ENCODE measurements around the gene CCDC17.

Gene CCDC17

GRCh38 chr1:45644661-45645060, 20.8 kb upstream of the CCDC17 start:
- DNase-seq (ENCODE audit: low spot score): no peak
- in situ Hi-C loops (cut with MboI; ENCODE audit: low sequenced_read_pairs, unreplicated experiment): no loop called here
- TF ChIP-seq, protein P1, sequence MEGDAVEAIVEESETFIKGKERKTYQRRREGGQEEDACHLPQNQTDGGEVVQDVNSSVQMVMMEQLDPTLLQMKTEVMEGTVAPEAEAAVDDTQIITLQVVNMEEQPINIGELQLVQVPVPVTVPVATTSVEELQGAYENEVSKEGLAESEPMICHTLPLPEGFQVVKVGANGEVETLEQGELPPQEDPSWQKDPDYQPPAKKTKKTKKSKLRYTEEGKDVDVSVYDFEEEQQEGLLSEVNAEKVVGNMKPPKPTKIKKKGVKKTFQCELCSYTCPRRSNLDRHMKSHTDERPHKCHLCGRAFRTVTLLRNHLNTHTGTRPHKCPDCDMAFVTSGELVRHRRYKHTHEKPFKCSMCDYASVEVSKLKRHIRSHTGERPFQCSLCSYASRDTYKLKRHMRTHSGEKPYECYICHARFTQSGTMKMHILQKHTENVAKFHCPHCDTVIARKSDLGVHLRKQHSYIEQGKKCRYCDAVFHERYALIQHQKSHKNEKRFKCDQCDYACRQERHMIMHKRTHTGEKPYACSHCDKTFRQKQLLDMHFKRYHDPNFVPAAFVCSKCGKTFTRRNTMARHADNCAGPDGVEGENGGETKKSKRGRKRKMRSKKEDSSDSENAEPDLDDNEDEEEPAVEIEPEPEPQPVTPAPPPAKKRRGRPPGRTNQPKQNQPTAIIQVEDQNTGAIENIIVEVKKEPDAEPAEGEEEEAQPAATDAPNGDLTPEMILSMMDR (IDR thresholded peaks at IDR 0.05; ENCODE audit: borderline replicate concordance, control extremely low read depth, extremely low read depth, insufficient read depth, missing control alignments): no peak

DNA sequence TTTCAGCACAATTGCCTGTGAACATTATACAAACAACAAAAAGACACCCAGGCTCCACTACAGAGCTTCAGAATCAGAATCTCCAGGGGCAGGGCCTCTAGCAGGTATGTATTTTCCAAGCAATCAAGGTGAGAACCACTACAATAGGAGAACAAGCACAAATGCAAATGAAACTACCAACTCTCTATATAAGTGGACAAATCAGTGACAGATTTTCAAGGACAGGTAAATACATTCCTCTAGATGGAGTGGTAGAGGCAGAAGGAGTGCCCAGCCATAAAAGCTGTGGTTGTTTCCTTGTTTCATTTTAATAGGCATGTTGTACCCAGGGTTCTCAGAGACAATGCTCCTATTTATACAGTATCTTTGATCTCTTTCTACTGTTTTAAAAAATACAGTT, 20.1 kb upstream of the CCDC17 start:
- in situ Hi-C loops (cut with MboI; ENCODE audit: low sequenced_read_pairs, unreplicated experiment): no loop called here

DNA sequence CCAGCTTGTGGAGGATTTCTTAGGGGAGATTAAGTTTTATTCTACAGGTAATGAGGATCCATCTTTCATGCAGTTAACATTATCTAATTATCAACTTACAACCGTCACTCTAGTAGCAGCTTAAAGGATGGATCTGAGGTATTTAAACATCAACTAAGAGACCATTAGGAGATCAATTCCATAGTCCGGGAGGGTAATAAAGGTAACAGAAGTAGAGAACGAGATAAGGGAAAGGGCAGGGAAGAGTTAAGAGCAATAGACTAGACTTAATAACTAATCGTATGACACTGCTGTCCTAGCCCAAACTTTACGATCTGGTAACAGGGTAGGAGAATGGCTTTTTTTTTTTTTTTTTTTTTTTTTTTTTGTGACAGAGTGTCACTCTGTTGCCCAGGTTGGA, 19.5 kb upstream of the CCDC17 start:
- TF ChIP-seq, protein P1 (IDR thresholded peaks at IDR 0.05; ENCODE audit: borderline replicate concordance, control extremely low read depth, extremely low read depth, insufficient read depth, missing control alignments): no peak
- DNase-seq (ENCODE audit: low spot score): no peak
- in situ Hi-C loops (cut with MboI; ENCODE audit: low sequenced_read_pairs, unreplicated experiment): no loop called here

More for the DNA sequence above, 20.1 kb upstream of the CCDC17 start:
- no peak for DNase-seq (ENCODE audit: low spot score)
- TF ChIP-seq, protein P1 (IDR thresholded peaks at IDR 0.05; ENCODE audit: borderline replicate concordance, control extremely low read depth, extremely low read depth, insufficient read depth, missing control alignments): no peak

DNA sequence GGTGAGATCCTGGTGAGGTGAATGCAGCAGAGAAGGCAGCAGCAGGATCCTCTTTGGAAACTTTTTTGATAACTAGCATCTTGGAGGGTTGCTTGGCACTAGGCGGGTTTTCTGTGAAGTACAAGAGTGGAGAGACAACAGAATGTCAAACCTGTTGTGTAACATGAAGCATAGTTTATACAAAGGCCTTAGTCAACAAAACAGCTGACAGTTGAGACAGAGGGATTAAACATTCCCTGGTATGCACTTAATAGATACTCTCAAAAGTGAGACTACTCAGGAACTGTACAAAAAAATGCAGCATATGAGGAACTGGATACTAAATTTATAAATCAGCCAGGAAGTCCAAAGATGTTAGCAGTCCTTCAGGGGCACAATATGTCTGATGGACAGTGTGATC, 16.4 kb upstream of the CCDC17 start:
- TF ChIP-seq, protein P1 (IDR thresholded peaks at IDR 0.05; ENCODE audit: borderline replicate concordance, control extremely low read depth, extremely low read depth, insufficient read depth, missing control alignments): no peak
- no peak for DNase-seq (ENCODE audit: low spot score)
- in situ Hi-C loops (cut with MboI; ENCODE audit: low sequenced_read_pairs, unreplicated experiment): no loop called here

GRCh38 chr1:45635211-45635610, 11.4 kb upstream of the CCDC17 start:
- TF ChIP-seq, protein P1 (IDR thresholded peaks at IDR 0.05; ENCODE audit: borderline replicate concordance, control extremely low read depth, extremely low read depth, insufficient read depth, missing control alignments): no peak
- no peak for DNase-seq (ENCODE audit: low spot score)
- in situ Hi-C loops (cut with MboI; ENCODE audit: low sequenced_read_pairs, unreplicated experiment): no loop called here

DNA sequence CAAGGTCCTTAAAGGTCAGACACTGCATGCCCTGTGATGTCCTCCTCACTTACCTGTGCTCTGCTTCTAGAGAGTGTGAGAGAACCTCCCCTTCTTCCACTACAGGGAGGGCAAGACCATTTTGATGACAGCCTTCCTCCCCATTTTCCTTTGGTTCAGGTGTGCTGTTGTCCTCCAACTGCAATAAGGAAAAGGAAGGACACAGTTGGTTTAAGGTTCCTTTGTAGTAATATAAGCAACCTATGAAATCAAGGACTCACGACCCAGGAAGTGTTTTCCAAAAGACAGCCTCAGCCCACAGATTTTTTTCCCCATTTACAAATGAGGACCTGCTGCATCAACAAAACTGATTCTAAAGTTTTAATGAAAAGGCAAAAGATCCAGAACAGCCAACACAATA, 6.6 kb upstream of the CCDC17 start:
- TF ChIP-seq, protein P1 (IDR thresholded peaks at IDR 0.05; ENCODE audit: borderline replicate concordance, control extremely low read depth, extremely low read depth, insufficient read depth, missing control alignments): no peak
- in situ Hi-C loops (cut with MboI; ENCODE audit: low sequenced_read_pairs, unreplicated experiment): no loop called here

DNA sequence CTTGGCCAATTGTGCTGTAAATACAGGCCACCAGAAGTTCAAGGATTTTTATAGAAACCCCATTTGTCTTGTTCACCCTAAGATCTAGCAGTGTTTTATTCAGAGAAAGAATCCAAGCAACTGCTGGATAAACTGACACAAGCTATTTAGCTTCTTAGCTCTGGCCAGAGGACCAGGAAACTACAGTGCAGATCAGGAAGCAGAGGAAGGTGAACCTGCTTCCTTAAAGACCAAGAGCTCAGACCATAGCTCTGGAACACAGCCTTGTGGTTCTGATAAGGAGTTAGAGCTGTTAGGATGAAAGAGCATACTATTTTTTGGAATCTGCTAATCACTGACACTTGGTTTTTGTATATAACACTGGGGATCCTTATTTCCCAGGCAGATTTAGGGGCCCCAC, 5.2 kb upstream of the CCDC17 start:
- in situ Hi-C loops (cut with MboI; ENCODE audit: low sequenced_read_pairs, unreplicated experiment): no loop called here
- TF ChIP-seq, protein P1 (IDR thresholded peaks at IDR 0.05; ENCODE audit: borderline replicate concordance, control extremely low read depth, extremely low read depth, insufficient read depth, missing control alignments): no peak
- no peak for DNase-seq (ENCODE audit: low spot score)

More for the DNA sequence above, 6.6 kb upstream of the CCDC17 start:
- DNase-seq (ENCODE audit: low spot score): no peak

All from GM13976 (cell line).